Stimulated activated naive B cell treated with anti-CD40 and anti-IgM and Interleukin-4, amounts not matched to agents 10 μg/mL and 1 μg/mL and 100 μg/mL, for 72 hours (primary cell): ENCODE measurements around the gene RFTN2.
"Not testable (repeated sequence)": the region's sequence is repeated elsewhere in the genome, so short reads cannot be mapped to it uniquely, and the experiment has no call there.

Experiments
- ATAC-seq, 2 donors: fragments of 150-1000 bp; cut with Tn5 transposase; replicated peaks; 2 replicates each; pipeline ENCODE4 v1.10.0; 2021; ENCODE audit warnings: moderate library complexity in 1 of 2
- DNase-seq: peaks from one replicate; pipeline ENCODE4 v3.0.0; 2021
- H3K27ac Mint-ChIP-seq: one replicate; pipeline ENCODE4 v1.8.0; 2022; ENCODE audit warnings: mild to moderate bottlenecking, mixed read lengths
- H3K27me3 Mint-ChIP-seq, 2 donors: one replicate each; pipeline ENCODE4 v1.8.0; 2022; ENCODE audit warnings: mixed read lengths in 2 of 2
- H3K36me3 Mint-ChIP-seq, 2 donors: one replicate each; pipeline ENCODE4 v1.8.0; 2022; ENCODE audit warnings: mixed read lengths in 2 of 2, mild to moderate bottlenecking in 1 of 2
- H3K4me1 Mint-ChIP-seq, 2 donors: one replicate each; pipeline ENCODE4 v1.8.0; 2022; ENCODE audit warnings: mixed read lengths in 2 of 2, mild to moderate bottlenecking in 1 of 2
- H3K4me3 Mint-ChIP-seq, 2 donors: one replicate each; pipeline ENCODE4 v1.8.0; 2022; ENCODE audit warnings: mild to moderate bottlenecking in 2 of 2, mixed read lengths in 2 of 2, moderate library complexity in 1 of 2
- H3K9me3 Mint-ChIP-seq, 2 donors: one replicate each; pipeline ENCODE4 v1.8.0; 2022; ENCODE audit warnings: mixed read lengths in 2 of 2, mild to moderate bottlenecking in 1 of 2

RFTN2 gene

DNA sequence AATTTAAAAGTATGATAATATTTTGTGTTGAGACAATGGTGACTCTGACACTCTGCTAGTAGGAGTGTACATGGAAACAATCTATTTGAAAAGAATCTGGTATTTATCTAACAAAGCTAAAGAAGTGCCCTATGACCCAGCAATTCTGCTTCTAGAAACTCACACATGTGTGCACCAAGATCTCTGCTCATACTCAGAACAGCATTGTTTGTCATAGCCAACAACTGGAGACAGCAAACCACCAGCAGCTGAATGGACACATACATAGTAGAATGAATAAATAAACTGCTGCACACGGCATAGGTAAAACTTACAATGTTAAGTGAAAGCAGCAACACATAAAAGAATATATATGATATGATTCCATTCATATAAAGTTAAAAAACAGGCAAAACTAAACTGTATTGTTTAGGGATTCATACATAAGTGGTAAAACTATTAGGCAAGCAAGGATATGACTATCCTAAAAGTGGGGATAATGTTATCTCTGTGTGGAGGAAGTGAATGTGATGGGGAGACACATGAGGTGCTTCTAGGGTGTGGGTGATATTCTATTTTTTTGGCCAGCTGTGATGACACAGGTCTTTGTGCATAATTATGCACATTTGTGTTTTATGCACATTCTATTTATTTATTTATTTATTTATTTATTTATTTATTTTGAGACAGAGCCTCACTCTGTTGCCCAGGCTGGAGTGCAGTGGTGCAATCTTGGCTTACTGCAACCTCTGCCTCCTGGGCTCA is 71.1 kb downstream of the RFTN2 start:
- H3K9me3 Mint-ChIP-seq, result peaks cover 0 to 4% of the 10 kb centered on the region in 2 donors
- peaks cover 3 to 19% of the 10 kb centered on the region in 2 donors for H3K27me3 Mint-ChIP-seq
- no peak overlapping the region for H3K27ac Mint-ChIP-seq
- no peak overlapping the region for H3K4me3 Mint-ChIP-seq
- no peaks in the 10 kb centered on the region for H3K36me3 Mint-ChIP-seq
- peaks cover 3% of the 10 kb centered on the region in 2 donors for H3K4me1 Mint-ChIP-seq
- ATAC-seq, result no peak
- DNase-seq, result no peak

- DNase-seq, result no peak
- H3K36me3 Mint-ChIP-seq, result no peaks in the 10 kb centered on the region
- ATAC-seq, result no peak
- peaks cover 18 to 28% of the 10 kb centered on the region in 2 donors for H3K27me3 Mint-ChIP-seq
- no peak overlapping the region for H3K27ac Mint-ChIP-seq
- peaks cover 0 to 2% of the 10 kb centered on the region in 2 donors for H3K9me3 Mint-ChIP-seq
- no peak overlapping the region for H3K4me3 Mint-ChIP-seq
- H3K4me1 Mint-ChIP-seq, result peaks cover 5 to 6% of the 10 kb centered on the region in 2 donors
Measured at GRCh38 chr2:197601726-197602125, 73.7 kb downstream of the RFTN2 start.

- Mint-ChIP-seq H3K36me3 (no peaks in the 10 kb centered on the region), H3K27ac (no peak overlapping the region), H3K4me3 (no peak overlapping the region), H3K9me3 (peaks cover 0 to 2% of the 10 kb centered on the region in 2 donors), H3K4me1 (peaks cover 5 to 6% of the 10 kb centered on the region in 2 donors), H3K27me3 (peaks cover 18 to 31% of the 10 kb centered on the region in 2 donors)
- ATAC-seq (no peak), DNase-seq (no peak)
Measured at GRCh38 chr2:197600306-197600705, 75.1 kb downstream of the RFTN2 start.

DNA sequence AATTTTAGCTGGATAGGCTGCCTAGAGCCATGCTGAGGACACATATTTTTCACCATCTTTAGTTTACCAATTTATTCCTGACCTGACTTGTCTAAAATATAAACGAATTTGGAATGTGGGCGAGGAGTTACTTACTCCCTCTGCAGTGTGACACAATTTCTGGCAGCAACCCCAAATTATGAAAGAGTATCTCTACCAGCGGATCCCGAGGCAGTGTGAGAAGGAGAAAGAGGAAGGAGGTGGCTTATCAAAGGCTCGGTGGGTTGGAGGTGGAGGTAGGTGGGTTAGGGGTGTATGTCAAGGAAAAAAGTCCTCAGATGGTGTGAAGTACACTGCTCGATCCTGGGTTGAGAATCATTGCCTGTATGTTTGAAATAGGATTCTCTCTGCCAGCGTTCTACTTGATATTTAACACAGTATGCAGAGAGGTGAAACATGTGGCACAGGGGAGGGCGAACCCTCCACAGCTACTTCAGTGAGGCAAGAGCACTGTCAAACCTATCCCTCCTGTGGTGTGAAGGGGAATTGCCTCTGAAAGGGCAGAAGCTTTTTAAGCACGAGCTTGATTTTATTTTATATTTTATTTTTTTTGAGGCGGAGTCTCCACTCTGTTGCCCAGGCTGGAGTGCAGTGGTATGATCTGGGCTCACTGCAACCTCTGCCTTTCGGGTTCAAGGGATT is 76.0 kb downstream of the RFTN2 start:
- ATAC-seq (peak; percentile 68 to 90), DNase-seq (no peak)
- Mint-ChIP-seq H3K4me3 (no peak overlapping the region), H3K9me3 (peaks cover 0 to 2% of the 10 kb centered on the region in 2 donors), H3K27ac (no peak overlapping the region), H3K36me3 (no peaks in the 10 kb centered on the region), H3K4me1 (peaks cover 5 to 6% of the 10 kb centered on the region in 2 donors), H3K27me3 (peaks cover 18 to 34% of the 10 kb centered on the region in 2 donors)

DNA sequence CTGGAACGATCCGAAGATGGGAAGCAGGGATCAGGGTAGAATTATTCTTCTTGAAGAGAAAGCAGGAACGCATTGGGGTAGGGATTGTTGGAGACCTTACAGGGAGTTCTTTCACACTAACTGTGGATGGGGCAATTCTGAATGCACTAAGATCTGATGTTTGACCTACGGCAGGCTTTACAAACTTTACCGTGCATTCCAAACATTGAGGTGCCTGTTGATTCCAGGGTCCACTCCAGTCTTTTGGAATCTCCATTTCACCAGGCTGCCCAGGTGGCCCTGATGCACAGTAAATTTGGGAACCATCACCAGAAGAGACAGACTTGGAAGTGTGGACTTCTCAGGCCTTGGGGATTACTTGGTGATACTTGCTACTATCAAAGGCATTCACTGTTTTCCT is 76.9 kb downstream of the RFTN2 start:
- peaks cover 0 to 2% of the 10 kb centered on the region in 2 donors for H3K9me3 Mint-ChIP-seq
- no peak overlapping the region for H3K27ac Mint-ChIP-seq
- H3K27me3 Mint-ChIP-seq, result peaks cover 18 to 34% of the 10 kb centered on the region in 2 donors
- H3K36me3 Mint-ChIP-seq, result no peaks in the 10 kb centered on the region
- ATAC-seq (no peak), DNase-seq (no peak)
- H3K4me1 Mint-ChIP-seq, result peaks cover 5 to 6% of the 10 kb centered on the region in 2 donors
- no peak overlapping the region for H3K4me3 Mint-ChIP-seq

DNA sequence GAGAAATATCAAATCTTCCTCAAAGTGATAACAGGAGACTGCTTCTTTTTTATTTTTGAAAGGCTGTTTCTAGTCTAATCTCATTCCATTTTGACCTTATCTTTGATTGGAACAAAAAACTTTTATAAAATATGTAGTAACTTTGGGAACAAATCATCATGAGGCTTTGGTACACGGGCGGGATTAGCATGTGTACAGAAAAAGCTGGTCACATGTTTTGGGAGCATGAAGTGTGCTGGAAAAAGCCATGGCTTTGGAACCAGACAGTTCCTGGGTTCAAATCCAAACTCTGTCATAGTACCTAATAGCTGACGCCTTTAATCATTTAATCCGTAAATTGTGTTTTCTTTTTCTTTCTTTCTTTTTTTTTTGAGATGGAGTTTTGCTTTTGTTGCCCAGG is 78.2 kb downstream of the RFTN2 start:
- no peaks in the 10 kb centered on the region for H3K9me3 Mint-ChIP-seq
- H3K4me1 Mint-ChIP-seq, result peaks cover 5 to 6% of the 10 kb centered on the region in 2 donors
- H3K36me3 Mint-ChIP-seq, result no peaks in the 10 kb centered on the region
- ATAC-seq, result no peak
- no peak overlapping the region for H3K27ac Mint-ChIP-seq
- H3K4me3 Mint-ChIP-seq, result no peak overlapping the region
- no peak for DNase-seq
- H3K27me3 Mint-ChIP-seq, result peaks cover 18 to 30% of the 10 kb centered on the region in 2 donors

DNA sequence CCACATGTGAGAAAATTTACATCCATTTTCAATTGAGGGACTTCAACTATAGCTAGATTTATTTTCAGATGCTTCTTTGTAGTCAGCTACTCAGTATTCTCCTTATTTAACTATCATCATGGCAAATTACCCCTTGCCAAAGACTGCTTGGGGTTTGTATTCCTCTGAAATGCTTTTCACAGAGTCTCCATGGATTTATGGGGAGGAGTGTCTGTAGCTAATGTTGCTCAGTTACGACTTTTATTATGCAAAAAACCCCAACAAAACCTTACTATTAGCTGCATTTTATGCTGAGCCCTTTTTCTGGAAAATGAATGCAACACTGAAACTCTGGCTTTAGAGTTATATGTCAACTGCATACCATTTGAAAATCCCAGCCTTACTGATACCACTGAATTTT is 78.6 kb downstream of the RFTN2 start:
- H3K9me3 Mint-ChIP-seq, result no peaks in the 10 kb centered on the region
- H3K4me1 Mint-ChIP-seq, result peaks cover 5 to 6% of the 10 kb centered on the region in 2 donors
- no peaks in the 10 kb centered on the region for H3K36me3 Mint-ChIP-seq
- no peak overlapping the region for H3K27ac Mint-ChIP-seq
- H3K4me3 Mint-ChIP-seq, result no peak overlapping the region
- DNase-seq (no peak), ATAC-seq (no peak)
- peaks cover 18 to 30% of the 10 kb centered on the region in 2 donors for H3K27me3 Mint-ChIP-seq

DNA sequence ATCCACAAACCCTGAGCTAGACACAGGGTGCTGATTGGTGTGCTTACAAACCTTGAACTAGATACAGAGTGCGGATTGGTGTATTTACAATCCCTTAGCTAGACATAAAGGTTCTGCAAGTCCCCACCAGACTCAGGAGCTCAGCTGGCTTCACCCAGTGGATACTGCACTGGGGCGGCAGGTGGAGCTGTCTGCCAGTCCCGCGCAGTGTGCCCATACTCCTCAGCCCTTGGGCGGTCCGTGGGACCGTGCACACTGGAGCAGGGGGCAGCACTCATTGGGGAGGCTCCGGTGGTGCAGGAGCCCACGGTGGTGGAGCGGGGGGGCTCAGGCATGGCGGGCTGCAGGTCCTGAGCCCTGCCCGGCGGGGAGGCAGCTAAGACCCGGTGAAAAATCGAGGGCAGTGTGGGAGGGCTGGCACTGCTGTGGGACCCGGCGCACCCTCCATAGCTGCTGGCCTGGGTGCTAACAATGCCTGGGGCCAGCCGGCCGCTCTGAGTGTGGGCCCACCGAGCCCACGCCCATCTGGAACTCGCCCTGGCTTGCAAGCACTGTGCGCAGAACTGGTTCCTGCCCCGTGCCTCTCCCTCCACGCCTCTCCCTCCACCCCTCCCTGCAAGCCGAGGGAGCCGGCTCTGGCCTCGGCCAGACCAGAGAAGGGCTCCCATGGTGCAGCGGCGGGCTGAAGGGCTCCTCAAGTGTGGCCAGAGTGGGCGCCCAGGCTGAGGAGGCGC is 83.9 kb downstream of the RFTN2 start:
- H3K9me3 Mint-ChIP-seq, result peaks cover 4% of the 10 kb centered on the region in 2 donors
- H3K36me3 Mint-ChIP-seq, result peaks cover 0 to 2% of the 10 kb centered on the region in 2 donors
- ATAC-seq (no peak), DNase-seq (no peak)
- H3K4me3 Mint-ChIP-seq, result no peak overlapping the region
- H3K4me1 Mint-ChIP-seq, result no peaks in the 10 kb centered on the region
- peaks cover 5 to 9% of the 10 kb centered on the region in 2 donors for H3K27me3 Mint-ChIP-seq
- no peak overlapping the region for H3K27ac Mint-ChIP-seq

- H3K4me1 Mint-ChIP-seq, H3K27ac Mint-ChIP-seq: not testable (repeated sequence)
Measured at GRCh38 chr2:197587255-197587654, 88.1 kb downstream of the RFTN2 start.

DNA sequence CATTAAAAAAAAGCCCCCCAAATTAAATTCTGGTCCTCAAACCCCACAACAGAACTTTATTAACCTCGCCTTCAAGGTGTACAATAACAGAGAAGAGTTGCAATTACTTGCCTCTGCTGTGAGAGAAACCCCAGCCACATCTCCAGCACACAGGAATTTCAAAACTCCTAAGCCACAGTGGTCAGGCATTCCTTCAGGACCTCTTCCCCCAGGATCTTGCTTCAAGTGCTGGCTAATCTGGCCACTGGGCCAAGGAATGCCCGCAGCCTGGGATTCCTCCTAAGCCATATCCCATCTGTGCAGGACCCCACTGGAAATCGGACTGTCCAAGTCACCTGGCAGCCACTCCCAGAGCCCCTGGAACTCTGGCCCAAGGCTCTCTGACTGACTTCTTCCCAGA is 95.2 kb downstream of the RFTN2 start:
- not testable (repeated sequence) for H3K36me3 Mint-ChIP-seq, H3K27ac Mint-ChIP-seq, H3K27me3 Mint-ChIP-seq, ATAC-seq, H3K9me3 Mint-ChIP-seq, DNase-seq, H3K4me3 Mint-ChIP-seq, H3K4me1 Mint-ChIP-seq

More at GRCh38 chr2:197587255-197587654, 88.1 kb downstream of the RFTN2 start:
- H3K9me3 Mint-ChIP-seq, DNase-seq, H3K36me3 Mint-ChIP-seq, H3K27me3 Mint-ChIP-seq, ATAC-seq, H3K4me3 Mint-ChIP-seq: not testable (repeated sequence)

DNA sequence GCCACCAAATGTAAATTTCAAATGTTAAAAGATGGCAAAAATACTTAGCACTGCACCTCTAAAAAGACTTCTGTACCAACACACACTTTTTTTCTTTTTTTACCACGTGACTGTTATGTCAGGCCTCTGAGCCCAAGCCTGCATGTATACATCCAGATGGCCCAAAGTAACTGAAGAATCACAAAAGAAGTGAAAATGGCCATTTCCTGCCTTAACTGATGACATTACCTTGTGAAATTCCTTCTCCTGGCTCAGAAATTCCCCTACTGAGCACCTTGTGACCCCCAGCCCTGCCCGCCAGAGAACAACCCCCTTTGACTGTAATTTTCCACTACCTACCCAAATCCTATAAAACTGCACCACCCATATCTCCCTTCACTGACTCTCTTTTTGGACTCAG is 97.1 kb downstream of the RFTN2 start:
- ATAC-seq, H3K4me1 Mint-ChIP-seq, DNase-seq, H3K27me3 Mint-ChIP-seq, H3K4me3 Mint-ChIP-seq, H3K27ac Mint-ChIP-seq: not testable (repeated sequence)
- H3K9me3 Mint-ChIP-seq, result peaks cover 7 to 13% of the 10 kb centered on the region in 2 donors
- peaks cover 19 to 21% of the 10 kb centered on the region in 2 donors for H3K36me3 Mint-ChIP-seq

- no peaks in the 10 kb centered on the region for H3K27me3 Mint-ChIP-seq
- peaks cover 15 to 18% of the 10 kb centered on the region in 2 donors for H3K9me3 Mint-ChIP-seq
- ATAC-seq (no peak), DNase-seq (no peak)
- no peak overlapping the region for H3K27ac Mint-ChIP-seq
- H3K4me3 Mint-ChIP-seq, result no peak overlapping the region
- no peaks in the 10 kb centered on the region for H3K4me1 Mint-ChIP-seq
- peaks cover 28 to 29% of the 10 kb centered on the region in 2 donors for H3K36me3 Mint-ChIP-seq
Measured at GRCh38 chr2:197577446-197577845, 97.9 kb downstream of the RFTN2 start.

DNA sequence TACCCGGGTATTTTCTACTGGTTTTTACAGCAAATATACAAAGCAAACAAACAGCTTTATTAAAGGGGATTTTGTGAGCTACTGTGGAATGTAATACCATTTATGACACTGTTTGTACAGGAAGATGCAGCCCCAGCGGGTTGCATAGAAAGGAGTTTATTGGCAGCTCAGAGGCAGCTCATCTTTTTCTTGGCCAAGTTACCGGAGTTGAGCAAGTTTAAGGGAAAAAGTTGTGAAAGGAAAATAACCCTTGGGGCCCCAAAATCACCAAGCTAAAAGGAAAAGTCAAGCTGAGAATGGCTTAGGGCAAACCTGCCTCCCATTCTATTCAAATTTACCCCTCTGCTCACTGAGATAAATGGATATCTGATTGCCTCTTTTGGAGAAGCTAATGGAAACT is 98.8 kb downstream of the RFTN2 start:
- H3K4me1 Mint-ChIP-seq, result no peaks in the 10 kb centered on the region
- H3K27me3 Mint-ChIP-seq, result no peaks in the 10 kb centered on the region
- no peak overlapping the region for H3K27ac Mint-ChIP-seq
- DNase-seq (no peak), ATAC-seq (no peak)
- peaks cover 19 to 20% of the 10 kb centered on the region in 2 donors for H3K9me3 Mint-ChIP-seq
- H3K36me3 Mint-ChIP-seq, result peaks cover 36 to 38% of the 10 kb centered on the region in 2 donors
- H3K4me3 Mint-ChIP-seq, result no peak overlapping the region

- DNase-seq (no peak), ATAC-seq (no peak)
- Mint-ChIP-seq H3K27ac (no peak overlapping the region), H3K27me3 (no peaks in the 10 kb centered on the region), H3K4me1 (no peaks in the 10 kb centered on the region), H3K9me3 (peaks cover 19 to 20% of the 10 kb centered on the region in 2 donors), H3K4me3 (no peak overlapping the region), H3K36me3 (peaks cover 38 to 39% of the 10 kb centered on the region in 2 donors)
Measured at GRCh38 chr2:197575987-197576386, 99.4 kb downstream of the RFTN2 start.
